Hindlimb muscle (tissue), 1 donor: ENCODE measurements around the gene KREMEN2. TPM values are rescaled to one million over a fixed set of nuclear protein-coding genes. Genes with fewer than 3 reads are reported as not detected.

Experiments
- DNase-seq: peaks from one replicate; pipeline ENCODE4 v3.0.0-alpha.2; 2013
- polyA plus RNA-seq: library from polyadenylated mRNA; unstranded; fragments of 120-200 nt; gene quantifications from one replicate; pipeline ENCODE4 v1.2.1, GENCODE V29; 2013; ENCODE audit not compliant: insufficient read length

KREMEN2 gene
- polyA plus RNA-seq, 1 donor = 6.1 TPM

- no peak for DNase-seq
Measured at GRCh38 chr16:3007059-3007956, 43.2 kb downstream of the KREMEN2 start.

GRCh38 chr16:3007957-3008689, 44.0 kb downstream of the KREMEN2 start:
- DNase-seq = no peak

- no peak for DNase-seq
Measured at GRCh38 chr16:3008690-3009037, 44.6 kb downstream of the KREMEN2 start.

DNA sequence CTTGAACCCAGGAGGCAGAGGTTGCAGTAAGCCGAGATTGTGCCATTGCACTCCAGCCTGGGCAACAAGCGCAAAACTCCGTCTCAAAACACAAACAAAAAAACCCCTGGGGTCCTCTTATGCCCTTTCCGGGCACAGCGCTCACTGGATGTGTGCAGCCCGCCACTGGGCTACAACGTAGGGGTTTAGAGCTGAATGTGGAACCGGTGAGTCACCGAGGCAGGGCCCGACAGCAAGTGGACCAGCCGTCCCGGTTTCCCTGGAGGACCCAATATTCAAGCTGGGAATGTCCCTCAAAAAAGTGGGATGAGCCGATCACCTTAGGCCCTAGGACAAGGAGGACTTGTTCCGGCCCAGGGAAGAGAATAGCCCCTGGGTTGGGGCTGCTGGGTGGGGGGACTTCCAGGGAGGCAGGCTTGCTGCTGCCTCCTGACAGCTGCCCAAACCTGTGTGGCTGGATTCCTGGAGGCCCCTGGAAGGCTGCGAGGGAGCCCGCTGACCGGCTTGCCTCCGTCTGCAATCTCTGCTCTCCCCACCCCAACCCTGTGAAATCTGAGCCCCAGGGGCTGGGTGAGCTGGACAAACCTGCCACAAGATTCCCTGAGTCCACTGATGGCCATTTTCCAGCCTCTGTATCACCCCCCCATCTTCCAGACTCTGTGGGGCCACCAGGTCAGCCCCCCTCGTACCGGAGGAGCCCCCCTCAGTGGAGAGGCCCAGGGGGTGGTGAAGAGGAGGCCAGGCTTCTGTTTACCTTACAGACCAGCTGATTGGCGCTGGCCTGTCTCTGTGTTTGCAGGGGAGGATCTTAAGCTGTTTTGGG, 45.7 kb downstream of the KREMEN2 start:
- DNase-seq = no peak

DNA sequence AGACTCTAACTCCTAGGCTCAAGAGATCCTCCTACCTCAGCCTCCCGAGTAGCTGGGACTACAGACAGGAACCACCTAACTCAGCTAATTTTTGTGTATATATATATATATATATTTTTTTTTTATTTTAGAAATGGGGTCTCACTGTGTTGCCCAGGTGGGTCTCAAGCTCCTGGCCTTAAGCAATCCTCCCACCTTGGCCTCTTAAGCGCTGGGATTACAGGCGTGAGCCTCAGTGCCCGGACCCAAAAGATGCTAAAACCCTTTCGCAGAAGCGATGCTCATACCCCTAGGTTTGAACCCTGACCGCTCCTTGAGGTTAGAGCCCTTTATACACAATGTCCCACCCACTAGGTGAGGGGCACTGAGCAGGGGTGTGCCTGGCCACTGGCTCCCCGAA, 46.4 kb downstream of the KREMEN2 start:
- DNase-seq = no peak

DNA sequence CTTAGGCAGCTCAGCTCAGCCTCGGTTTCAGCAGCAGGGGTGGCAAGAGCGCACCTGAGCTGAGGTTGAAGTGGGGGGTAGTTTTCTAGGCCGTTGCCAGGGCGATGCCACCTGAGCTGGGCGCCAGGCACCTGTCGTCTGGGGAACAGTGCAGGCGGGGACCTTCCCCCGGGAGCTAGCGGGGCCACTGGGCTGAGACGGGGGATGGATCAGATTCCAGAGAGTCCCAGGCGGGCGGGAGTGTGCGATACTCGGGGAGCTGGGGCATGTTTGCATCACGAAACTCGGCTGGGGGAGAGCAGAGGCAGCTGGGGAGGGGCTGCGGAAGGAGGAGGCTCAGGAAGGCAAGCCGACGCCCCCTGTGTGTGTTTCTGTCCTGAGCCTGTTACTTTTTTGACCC, 48.2 kb downstream of the KREMEN2 start:
- no peak for DNase-seq

- DNase-seq = no peak
Measured at GRCh38 chr16:3012828-3013420, 48.8 kb downstream of the KREMEN2 start, which contains the start of gene CLDN9. TSS of gene CLDN9 (plus strand) at chr16:3012923. CDS start at chr16:3013363, 440 bp downstream.

DNA sequence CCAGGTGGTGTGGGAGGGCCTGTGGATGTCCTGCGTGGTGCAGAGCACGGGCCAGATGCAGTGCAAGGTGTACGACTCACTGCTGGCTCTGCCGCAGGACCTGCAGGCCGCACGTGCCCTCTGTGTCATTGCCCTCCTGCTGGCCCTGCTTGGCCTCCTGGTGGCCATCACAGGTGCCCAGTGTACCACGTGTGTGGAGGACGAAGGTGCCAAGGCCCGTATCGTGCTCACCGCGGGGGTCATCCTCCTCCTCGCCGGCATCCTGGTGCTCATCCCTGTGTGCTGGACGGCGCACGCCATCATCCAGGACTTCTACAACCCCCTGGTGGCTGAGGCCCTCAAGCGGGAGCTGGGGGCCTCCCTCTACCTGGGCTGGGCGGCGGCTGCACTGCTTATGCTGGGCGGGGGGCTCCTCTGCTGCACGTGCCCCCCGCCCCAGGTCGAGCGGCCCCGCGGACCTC, 49.4 kb downstream of the KREMEN2 start:
- DNase-seq = no peak

DNA sequence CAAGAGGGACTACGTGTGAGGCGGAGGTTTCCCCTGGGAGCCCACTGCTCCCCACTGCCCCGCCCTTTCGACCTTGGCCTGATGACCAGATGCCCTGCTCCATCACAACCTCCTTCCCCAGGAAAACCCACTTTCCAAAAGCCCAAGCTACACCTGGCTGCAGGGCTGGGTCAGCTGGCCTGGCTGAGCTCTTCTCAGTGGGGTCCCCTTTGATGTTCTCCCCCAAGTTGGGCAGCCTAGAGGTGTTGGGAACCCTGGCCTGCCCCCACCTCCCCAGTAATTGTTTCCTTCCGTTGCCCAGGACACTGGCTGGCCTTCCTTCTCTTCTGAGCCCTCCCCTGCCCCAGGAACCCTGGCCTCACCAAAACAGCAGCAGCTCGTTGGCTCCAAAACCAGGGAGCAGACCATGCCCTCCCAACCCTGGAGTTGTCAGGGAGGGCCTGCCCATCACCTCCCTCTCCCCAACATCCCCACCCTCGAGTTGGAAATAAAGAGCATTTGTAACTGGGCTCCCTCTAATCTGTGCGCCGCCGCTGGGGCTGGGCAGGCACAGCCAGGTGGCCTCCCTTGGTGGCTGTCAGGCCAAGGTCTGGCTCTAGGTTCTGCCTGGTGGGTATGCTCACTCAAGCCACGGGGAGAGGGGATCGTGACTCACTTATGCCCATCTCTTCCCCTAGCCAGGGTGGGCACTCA, 50.1 kb downstream of the KREMEN2 start:
- no peak for DNase-seq

DNA sequence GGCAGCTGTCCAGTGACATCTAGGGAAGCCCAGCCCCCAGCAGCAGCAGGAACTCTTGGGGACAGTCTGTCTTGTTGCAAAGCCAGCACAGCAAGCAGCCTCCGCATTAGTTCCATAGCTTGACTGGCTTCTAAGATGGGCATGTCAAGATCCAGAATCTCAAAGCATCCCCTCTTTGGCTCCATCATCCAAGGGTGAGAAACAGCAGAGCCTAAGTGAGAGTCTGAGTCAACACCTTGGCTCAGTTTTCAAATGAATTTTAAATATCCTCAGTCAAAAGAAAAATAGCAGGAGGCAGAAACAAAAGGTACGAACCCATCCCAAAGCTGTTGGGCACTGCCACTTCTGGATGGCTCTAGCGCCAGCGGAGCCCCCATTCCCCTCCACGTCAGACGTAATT, 50.9 kb downstream of the KREMEN2 start:
- no peak for DNase-seq

DNA sequence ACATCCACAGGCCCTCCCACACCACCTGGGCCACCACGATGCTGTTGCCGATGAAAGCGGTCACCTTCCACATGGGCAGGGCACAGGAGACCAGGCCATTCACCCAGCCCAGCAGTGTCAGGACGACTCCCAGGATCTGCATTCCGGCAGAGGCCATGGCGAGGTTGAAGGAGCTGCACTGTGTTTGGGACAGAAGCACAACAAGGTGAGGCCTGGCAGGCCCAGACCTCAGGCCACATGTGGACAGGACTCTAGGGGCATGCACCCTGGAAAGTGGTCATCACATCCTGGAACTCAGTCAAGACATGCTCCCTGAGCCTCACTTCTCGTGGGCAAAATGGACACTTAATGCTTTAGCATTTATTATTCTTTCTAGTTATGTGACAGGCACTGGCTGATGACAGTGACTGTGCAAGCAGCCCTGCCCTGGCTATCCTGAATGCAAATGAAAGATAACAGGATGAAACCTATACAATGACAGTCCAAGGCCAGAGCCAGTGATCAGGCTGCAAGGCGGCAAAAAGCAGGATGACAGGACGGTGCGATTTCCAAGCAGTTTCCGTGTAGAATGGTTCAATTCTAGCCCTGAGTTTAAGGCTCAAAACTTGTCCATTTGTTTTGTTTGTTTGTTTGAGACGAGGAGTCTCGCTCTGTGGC, 51.9 kb downstream of the KREMEN2 start:
- DNase-seq = no peak

DNA sequence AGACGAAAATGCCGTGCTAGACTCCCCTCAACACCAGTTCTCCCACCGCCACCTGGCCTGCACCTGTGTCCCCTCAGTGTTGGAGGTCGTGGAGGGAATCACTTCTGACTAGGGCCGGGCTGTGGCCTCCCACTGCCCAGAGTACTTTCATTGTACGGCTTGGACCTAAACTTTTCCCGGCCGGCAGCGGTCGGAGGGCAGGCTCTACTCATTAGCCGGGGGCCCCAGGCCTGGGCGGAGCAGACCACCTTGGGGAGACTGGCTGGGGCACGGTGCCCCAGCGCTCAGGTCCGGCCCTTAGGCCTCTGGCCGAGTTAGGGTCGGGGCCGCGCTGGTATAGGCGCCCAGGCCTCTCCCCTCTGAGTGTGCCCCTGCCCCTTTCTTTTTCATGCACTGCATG, 53.3 kb downstream of the KREMEN2 start:
- no peak for DNase-seq

Other genes with a start within 250 kb of the KREMEN2 start
- gene PRSS27, start 244.1 kb upstream of the KREMEN2 start, polyA plus RNA-seq = 1.0 TPM
- gene SRRM2, start 211.6 kb upstream of the KREMEN2 start, polyA plus RNA-seq = 553 TPM
- gene ELOB, start 187.0 kb upstream of the KREMEN2 start, polyA plus RNA-seq = 148 TPM
- not detected for gene PRSS33, start 176.7 kb upstream of the KREMEN2 start, polyA plus RNA-seq
- gene PRSS41, start 165.8 kb upstream of the KREMEN2 start, polyA plus RNA-seq = not detected
- gene PRSS21, start 147.0 kb upstream of the KREMEN2 start, polyA plus RNA-seq = not detected
- 0.56 TPM for gene ZG16B, start 134.0 kb upstream of the KREMEN2 start, polyA plus RNA-seq
- gene PRSS22, start 106.1 kb upstream of the KREMEN2 start, polyA plus RNA-seq = not detected
- 16.1 TPM for gene FLYWCH2, start 81.1 kb upstream of the KREMEN2 start, polyA plus RNA-seq
- 23.7 TPM for gene FLYWCH1, start 52.3 kb upstream of the KREMEN2 start, polyA plus RNA-seq
- 7.0 TPM for gene PAQR4, start 5.1 kb downstream of the KREMEN2 start, polyA plus RNA-seq
- gene PKMYT1, start 16.2 kb downstream of the KREMEN2 start, polyA plus RNA-seq = 11.4 TPM
- gene CLDN9, start 48.6 kb downstream of the KREMEN2 start, polyA plus RNA-seq = 2.2 TPM
- 0.32 TPM for gene CLDN6, start 53.9 kb downstream of the KREMEN2 start, polyA plus RNA-seq
- 42.5 TPM for gene TNFRSF12A, start 56.1 kb downstream of the KREMEN2 start, polyA plus RNA-seq
- gene HCFC1R1, start 59.7 kb downstream of the KREMEN2 start, polyA plus RNA-seq = 121 TPM
- 21.8 TPM for gene THOC6, start 59.8 kb downstream of the KREMEN2 start, polyA plus RNA-seq
- gene BICDL2, start 72.7 kb downstream of the KREMEN2 start, polyA plus RNA-seq = not detected
- 2.1 TPM for gene MMP25, start 82.3 kb downstream of the KREMEN2 start, polyA plus RNA-seq
- gene IL32, start 101.4 kb downstream of the KREMEN2 start, polyA plus RNA-seq = 161 TPM
- 0.34 TPM for gene ZSCAN10, start 135.0 kb downstream of the KREMEN2 start, polyA plus RNA-seq
- 15.1 TPM for gene ZNF205, start 148.3 kb downstream of the KREMEN2 start, polyA plus RNA-seq
- 15.5 TPM for gene ZNF213, start 170.8 kb downstream of the KREMEN2 start, polyA plus RNA-seq
- not detected for gene OR1F1, start 223.9 kb downstream of the KREMEN2 start, polyA plus RNA-seq